ENCODE data around the gene GALNS. TPM values are rescaled to one million over a fixed set of nuclear protein-coding genes. Genes with fewer than 3 reads are reported as not detected.
A peak's percentile ranks its signal among the peaks of the same experiment; 100 is the strongest.

GALNS gene
- total and polyA plus RNA-seq, 2 donors (not counting 1 experiment from before 2014, with no cell fraction given): 45.5 to 68.4 TPM

- ChIA-PET CTCF (interaction anchor here (1.0 to 9.9 kb wide), 11 partner anchors 14 to 73 kb away, joined by 4 to 138 read pairs (median 6); partner anchors contain the start of gene APRT), POLR2A (interaction anchor here (1.0 to 2.6 kb wide), 3 partner anchors 15 to 47 kb away, joined by 3 to 12 read pairs (median 6); no protein-coding TSS in a partner anchor)
- Histone ChIP-seq H3K4me3 (ENCODE audit: control extremely low read depth in 1 of 5, extremely low read depth in 1 of 5, insufficient read depth in 1 of 5, low read depth in 2 of 5, low read length in 4 of 5) (peak overlapping the region in 4 of 5 experiments; percentile 48 to 71 (median 64)), H3K27ac (ENCODE audit: low read length in 2 of 2) (peak overlapping the region in 1 of 2 donors; percentile 49), H3K79me2 (ENCODE audit: control insufficient read depth, insufficient read depth, low read length) (peaks cover 16% of the 10 kb centered on the region), H3K4me1 (ENCODE audit: control insufficient read depth in 2 of 2, insufficient read depth in 2 of 2, low read length in 2 of 2) (peaks cover 52 to 55% of the 10 kb centered on the region in 2 donors), H4K20me1 (ENCODE audit: control insufficient read depth, insufficient read depth, low read length, poor library complexity, severe bottlenecking) (peaks cover 25% of the 10 kb centered on the region), H3K27me3 (replicated peaks in 1 of 4; ENCODE audit: control extremely low read depth in 1 of 4, control insufficient read depth in 3 of 4, insufficient read depth in 4 of 4, low read length in 3 of 4) (no peaks in the 10 kb centered on the region), H3K9me3 (ENCODE audit: control extremely low read depth in 1 of 3, control insufficient read depth in 2 of 3, insufficient read depth in 1 of 3, low read length in 2 of 3) (no peaks in the 10 kb centered on the region), H3K9ac (ENCODE audit: low read length) (peak overlapping the region; percentile 65), H3K4me2 (replicated peaks; ENCODE audit: low read depth, low read length, poor library complexity, severe bottlenecking) (peak overlapping the region; percentile 95), H3K36me3 (replicated peaks in 1 of 2; ENCODE audit: control extremely low read depth in 1 of 2, control insufficient read depth in 1 of 2, extremely low read depth in 1 of 2, insufficient read depth in 2 of 2, low read length in 1 of 2) (no peaks in the 10 kb centered on the region), H2AFZ (ENCODE audit: insufficient read depth, low read depth, low read length, poor library complexity, severe bottlenecking) (peak overlapping the region; percentile 54)
- H3K27me3 Mint-ChIP-seq: no peaks in the 10 kb centered on the region
- peak; percentile 14 for ATAC-seq (ENCODE audit: low read depth)
- intact Hi-C loops (cut with micrococcal nuclease): loop anchor here (1.0 to 10.0 kb wide), 9 partner anchors 18 to 432 kb away; partner anchors contain the start of genes CDT1, IL17C, TRAPPC2L and ZC3H18
- no peak overlapping the region for H3K27ac Mint-ChIP-seq
- under 1% methylated on average over 29 of the region's 32 CpGs for WGBS (ENCODE audit: insufficient coverage)
- peak overlapping the region; percentile 73 for H3K4me3 Mint-ChIP-seq
- no peak for DNase-seq
- TF ChIP-seq CTCF (IDR thresholded peaks at IDR 0.05) (no peak), EZH2 (IDR thresholded peaks at IDR 0.05; ENCODE audit: borderline replicate concordance, insufficient read depth, low read depth, low read length, poor library complexity, severe bottlenecking) (no peak)
- no peaks in the 10 kb centered on the region for H3K9me3 Mint-ChIP-seq (ENCODE audit: insufficient read depth)
- H3K4me1 Mint-ChIP-seq: peaks cover 47% of the 10 kb centered on the region
Observed at GRCh38 chr16:88784856-88785105, 72.0 kb downstream of the GALNS start.

GRCh38 chr16:88784074-88784855 lies 72.5 kb downstream of the GALNS start:
- Histone ChIP-seq H3K4me2 (replicated peaks; ENCODE audit: low read depth, low read length, poor library complexity, severe bottlenecking) (peak overlapping the region; percentile 95), H3K27ac (ENCODE audit: low read length in 2 of 2) (peak overlapping the region; percentile 26 to 77), H3K9ac (ENCODE audit: low read length) (peak overlapping the region; percentile 65), H3K27me3 (replicated peaks in 1 of 4; ENCODE audit: control extremely low read depth in 1 of 4, control insufficient read depth in 3 of 4, insufficient read depth in 4 of 4, low read length in 3 of 4) (no peaks in the 10 kb centered on the region), H2AFZ (ENCODE audit: insufficient read depth, low read depth, low read length, poor library complexity, severe bottlenecking) (peak overlapping the region; percentile 54), H3K36me3 (replicated peaks in 1 of 2; ENCODE audit: control extremely low read depth in 1 of 2, control insufficient read depth in 1 of 2, extremely low read depth in 1 of 2, insufficient read depth in 2 of 2, low read length in 1 of 2) (no peaks in the 10 kb centered on the region), H3K4me3 (ENCODE audit: control extremely low read depth in 1 of 5, extremely low read depth in 1 of 5, insufficient read depth in 1 of 5, low read depth in 2 of 5, low read length in 4 of 5) (peak overlapping the region in 4 of 5 experiments; percentile 48 to 71 (median 64)), H3K4me1 (ENCODE audit: control insufficient read depth in 2 of 2, insufficient read depth in 2 of 2, low read length in 2 of 2) (peaks cover 48 to 55% of the 10 kb centered on the region in 2 donors), H4K20me1 (ENCODE audit: control insufficient read depth, insufficient read depth, low read length, poor library complexity, severe bottlenecking) (peaks cover 30% of the 10 kb centered on the region), H3K9me3 (ENCODE audit: control extremely low read depth in 1 of 3, control insufficient read depth in 2 of 3, insufficient read depth in 1 of 3, low read length in 2 of 3) (no peaks in the 10 kb centered on the region), H3K79me2 (ENCODE audit: control insufficient read depth, insufficient read depth, low read length) (peaks cover 21% of the 10 kb centered on the region)
- Mint-ChIP-seq H3K4me3 (peak overlapping the region; percentile 73), H3K27ac (peak overlapping the region; percentile 84), H3K4me1 (peaks cover 47% of the 10 kb centered on the region), H3K9me3 (ENCODE audit: insufficient read depth) (no peaks in the 10 kb centered on the region), H3K27me3 (no peaks in the 10 kb centered on the region)
- under 1% methylated on average over 73 of the region's 74 CpGs for WGBS (ENCODE audit: insufficient coverage)
- intact Hi-C loops (cut with micrococcal nuclease): loop anchor here (1.0 to 10.0 kb wide), 6 partner anchors 17 to 432 kb away; partner anchors contain the start of genes CDT1, IL17C, ZC3H18 and ZFPM1
- ChIA-PET CTCF (interaction anchor here (0.7 to 9.9 kb wide), 13 partner anchors 10 to 432 kb away, joined by 3 to 138 read pairs (median 5); partner anchors contain the start of gene APRT), POLR2A (interaction anchor here (0.6 to 2.6 kb wide), 6 partner anchors 14 to 125 kb away, joined by 3 to 12 read pairs (median 6); no protein-coding TSS in a partner anchor)
- ATAC-seq (ENCODE audit: low read depth) (peak; percentile 16), DNase-seq (peak; percentile 71)
- TF ChIP-seq CTCF (IDR thresholded peaks at IDR 0.05) (peak; percentile 63), EZH2 (IDR thresholded peaks at IDR 0.05; ENCODE audit: borderline replicate concordance, insufficient read depth, low read depth, low read length, poor library complexity, severe bottlenecking) (no peak)

All from B cell (primary cell).